HG03442 (cell line): ENCODE data around the gene ASPG.

Experiments
- ATAC-seq: cut with Tn5 transposase; IDR thresholded peaks from one replicate; pipeline ENCODE4 v1.9.1; 2021; ENCODE audit warnings: mild to moderate bottlenecking, moderate library complexity; ENCODE audit not compliant: unreplicated experiment

ASPG gene

GRCh38 chr14:104104076-104104901, 18.8 kb downstream of the ASPG start:
- no peak for ATAC-seq

GRCh38 chr14:104105071-104105821, 19.7 kb downstream of the ASPG start:
- ATAC-seq: no peak

- ATAC-seq: no peak
Observed at GRCh38 chr14:104105822-104106470, 20.4 kb downstream of the ASPG start.

GRCh38 chr14:104106471-104106991, 21.0 kb downstream of the ASPG start:
- no peak for ATAC-seq

- no peak for ATAC-seq
Observed at GRCh38 chr14:104107101-104107581, 21.6 kb downstream of the ASPG start.

GRCh38 chr14:104107611-104108569, 22.4 kb downstream of the ASPG start:
- no peak for ATAC-seq

- ATAC-seq: no peak
Observed at GRCh38 chr14:104108570-104109541, 23.4 kb downstream of the ASPG start.

GRCh38 chr14:104109731-104110361, 24.3 kb downstream of the ASPG start:
- no peak for ATAC-seq

GRCh38 chr14:104110491-104111209, 25.1 kb downstream of the ASPG start:
- no peak for ATAC-seq

- ATAC-seq: no peak
Observed at GRCh38 chr14:104111301-104112112, 26.0 kb downstream of the ASPG start.

- ATAC-seq: no peak
Observed at GRCh38 chr14:104112113-104112505, 26.6 kb downstream of the ASPG start.

GRCh38 chr14:104112609-104113571, 27.4 kb downstream of the ASPG start:
- no peak for ATAC-seq

- ATAC-seq: no peak
Observed at GRCh38 chr14:104113631-104114420, 28.3 kb downstream of the ASPG start.

- no peak for ATAC-seq
Observed at GRCh38 chr14:104114421-104115130, 29.1 kb downstream of the ASPG start.
